HG02943 (cell line): ENCODE data around the gene NHLH2.

Experiments used
- ATAC-seq: cut with Tn5 transposase; IDR thresholded peaks from one replicate; pipeline ENCODE4 v1.9.1; 2021; ENCODE audit warnings: mild to moderate bottlenecking, low read depth, moderate library complexity; ENCODE audit not compliant: unreplicated experiment

NHLH2 gene

GRCh38 chr1:115809076-115809475, 31.9 kb downstream of the NHLH2 start:
- ATAC-seq, result no peak

GRCh38 chr1:115807723-115808122, 33.2 kb downstream of the NHLH2 start:
- no peak for ATAC-seq

DNA sequence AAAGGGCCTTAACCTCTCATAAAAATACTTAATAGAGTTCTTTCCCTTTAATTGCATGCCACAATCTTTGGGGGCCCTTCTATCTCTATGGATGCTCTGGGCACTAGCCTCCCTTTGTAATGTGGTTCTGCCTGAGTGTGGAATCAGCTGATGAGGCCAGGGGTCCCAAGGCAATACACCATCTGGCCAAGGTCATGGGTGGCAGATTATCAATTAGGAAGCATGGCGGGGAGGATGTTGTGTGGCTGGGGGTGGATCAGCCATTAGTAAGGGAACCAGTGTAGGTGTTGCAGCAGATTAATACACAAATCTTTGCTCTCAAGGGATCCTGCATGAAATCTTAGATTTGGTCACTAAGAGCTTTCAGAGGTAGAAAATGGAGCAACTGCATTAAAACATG, 35.3 kb downstream of the NHLH2 start:
- ATAC-seq, result no peak

DNA sequence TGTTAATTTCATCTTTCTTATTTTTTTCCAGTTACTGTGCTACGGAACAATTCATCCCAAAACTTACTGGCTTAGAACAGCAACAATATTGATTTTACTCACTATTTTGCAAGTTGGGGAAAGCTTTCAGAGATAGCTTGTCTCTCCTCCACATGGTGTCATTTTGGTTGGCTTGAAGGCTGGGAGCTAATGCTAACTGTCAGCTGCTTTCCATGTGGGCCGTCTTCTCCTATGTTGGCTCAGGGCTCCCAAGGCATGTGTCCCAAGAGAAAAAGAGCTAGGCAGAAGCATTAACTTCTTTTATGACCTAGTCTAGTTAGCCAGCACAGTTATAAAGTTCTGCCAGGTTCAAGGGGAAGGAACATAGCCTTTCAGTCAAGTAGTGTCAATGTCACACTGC, 38.5 kb downstream of the NHLH2 start:
- ATAC-seq, result no peak

DNA sequence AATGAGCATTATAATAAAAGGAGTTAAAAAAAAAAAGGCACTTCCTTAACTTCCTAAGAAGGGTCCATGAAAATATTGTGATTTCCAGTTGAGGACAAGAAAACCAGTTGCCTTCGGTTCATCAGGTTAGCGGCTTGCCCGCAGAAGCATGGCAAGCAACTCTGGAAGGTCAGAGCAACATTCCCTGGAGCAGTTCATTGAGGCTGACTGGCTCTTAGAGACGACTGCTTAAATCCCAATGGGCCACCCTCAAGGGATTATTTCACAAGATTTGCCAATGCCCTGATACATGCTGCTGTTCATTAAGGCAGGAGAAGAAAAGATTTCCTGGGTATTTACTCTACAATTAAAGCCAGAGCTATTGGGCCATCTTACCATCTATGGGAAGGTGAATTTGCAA, 43.4 kb downstream of the NHLH2 start:
- ATAC-seq, result no peak

DNA sequence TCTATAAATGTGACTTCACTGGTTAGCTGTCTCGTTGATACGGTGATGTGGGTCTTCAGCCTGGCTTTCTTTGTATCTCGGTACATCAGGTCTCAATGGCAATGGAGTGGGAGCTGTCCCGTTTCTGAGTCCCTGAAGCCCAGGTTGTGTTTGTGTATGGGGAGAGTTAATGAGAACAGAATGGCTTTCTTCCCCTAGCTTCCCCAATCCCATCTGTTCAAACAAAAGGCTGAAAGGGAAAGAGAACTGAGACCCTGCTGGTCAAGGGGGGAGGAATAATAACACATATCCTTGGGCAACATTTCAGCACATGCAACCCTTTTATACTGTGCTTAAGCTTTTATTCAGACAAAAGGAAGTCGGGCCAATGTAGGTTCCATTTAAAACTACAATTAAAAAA, 44.0 kb downstream of the NHLH2 start:
- no peak for ATAC-seq

- no peak for ATAC-seq
Observed at GRCh38 chr1:115796036-115796435, 44.9 kb downstream of the NHLH2 start.

- no peak for ATAC-seq
Observed at GRCh38 chr1:115794976-115795639, 45.8 kb downstream of the NHLH2 start.

DNA sequence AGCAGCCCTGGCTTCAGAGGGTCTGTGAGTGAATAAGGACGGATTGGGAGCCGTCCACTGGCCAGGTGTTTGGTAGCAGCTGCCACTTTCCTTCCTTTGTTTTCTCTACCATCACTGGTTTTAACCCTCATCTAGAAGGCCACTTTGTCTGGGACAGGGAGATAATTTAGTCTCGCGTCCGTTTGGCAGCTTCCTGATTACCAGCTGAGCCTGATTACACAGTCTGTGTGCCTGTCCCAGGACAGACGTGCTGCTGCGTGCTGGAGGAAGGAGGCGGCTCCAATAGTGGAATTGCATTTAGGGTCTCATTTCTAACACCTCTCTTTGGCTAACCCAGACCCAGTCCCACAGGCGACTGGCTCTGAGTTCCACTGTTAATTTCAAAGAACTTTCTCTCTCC, 47.8 kb downstream of the NHLH2 start:
- no peak for ATAC-seq

DNA sequence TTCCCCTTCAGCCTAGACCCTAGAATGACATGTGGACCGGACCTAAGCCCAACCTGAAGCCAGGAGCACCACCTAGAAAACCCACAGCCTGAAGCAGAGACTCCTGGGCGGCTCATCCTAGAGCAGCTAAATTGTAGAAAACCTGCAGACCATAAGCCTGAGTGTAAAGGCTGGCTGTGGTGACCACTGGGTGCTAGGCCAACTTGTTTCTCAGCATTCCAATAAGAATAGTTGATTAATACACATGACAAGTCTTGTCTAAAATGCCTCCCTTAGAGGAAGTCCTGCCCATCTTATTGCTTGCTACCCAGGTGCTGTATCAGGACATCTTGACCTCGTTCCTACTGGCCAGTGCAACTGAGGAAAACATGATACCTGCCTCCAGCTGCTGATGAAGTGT, 49.1 kb downstream of the NHLH2 start:
- no peak for ATAC-seq

DNA sequence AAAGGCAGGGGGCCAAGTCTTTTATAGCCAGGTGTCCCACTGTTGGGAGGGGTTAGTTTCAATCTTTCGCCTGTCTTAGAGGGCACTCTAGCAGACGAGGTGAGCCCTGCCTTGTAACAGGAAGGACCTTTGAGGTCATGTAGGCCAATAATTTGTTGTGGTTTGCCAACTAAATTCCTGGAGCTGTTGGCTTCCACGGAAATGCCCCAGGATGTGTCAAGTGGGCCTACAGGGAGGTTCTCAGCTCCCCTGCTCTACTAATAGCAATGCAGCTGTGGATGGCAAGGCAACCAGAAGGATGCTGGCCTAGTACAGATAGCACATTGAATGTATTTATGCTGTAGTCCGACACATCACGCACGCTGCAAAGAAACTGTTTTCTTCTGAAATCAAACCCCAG, 50.1 kb downstream of the NHLH2 start:
- no peak for ATAC-seq

- ATAC-seq, result no peak
Observed at GRCh38 chr1:115790356-115790755, 50.6 kb downstream of the NHLH2 start.
